SU-DHL-6 (cell line): ENCODE data around the gene LPXN.

Experiments used
- EZH2phosphoT487 ChIP-seq: fragments of 200-600 bp; sonication (generic), shearing (Covaris generic); conservative IDR thresholded peaks from 2 replicates; pipeline ENCODE4 v1.6.1; 2018; ENCODE audit warnings: mild to moderate bottlenecking, antibody characterized with exemption, low read length, moderate library complexity, mixed read lengths
- TF ChIP-seq, protein P1 (sequence below): fragments of 200-600 bp; sonication (generic); IDR thresholded peaks from one replicate; pipeline ENCODE4 v1.5.1; 2017; ENCODE audit warnings: antibody characterized with exemption, mild to moderate bottlenecking, low read length, moderate library complexity; ENCODE audit not compliant: insufficient read depth, poor library complexity, severe bottlenecking

DNA sequence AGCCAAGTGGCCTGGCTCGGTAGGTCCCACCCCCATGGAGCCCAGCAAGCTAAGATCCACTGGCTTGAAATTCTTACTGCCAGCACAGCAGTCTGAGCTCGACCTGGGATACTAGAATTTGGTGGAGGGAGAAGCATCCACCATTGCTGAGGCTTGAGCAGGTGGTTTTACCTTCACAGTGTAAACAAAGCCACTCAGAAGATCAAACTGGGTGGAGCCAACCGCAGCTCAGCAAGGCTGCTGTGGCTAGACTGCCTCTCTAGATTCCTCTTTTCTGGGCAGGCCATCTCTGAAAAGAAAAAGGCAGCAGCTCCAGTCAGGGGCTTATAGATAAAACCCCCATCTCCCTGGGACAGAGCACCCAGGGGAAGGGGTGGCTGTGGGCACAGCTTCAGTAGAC lies 45.4 kb downstream of the LPXN start:
- TF ChIP-seq, protein P1, sequence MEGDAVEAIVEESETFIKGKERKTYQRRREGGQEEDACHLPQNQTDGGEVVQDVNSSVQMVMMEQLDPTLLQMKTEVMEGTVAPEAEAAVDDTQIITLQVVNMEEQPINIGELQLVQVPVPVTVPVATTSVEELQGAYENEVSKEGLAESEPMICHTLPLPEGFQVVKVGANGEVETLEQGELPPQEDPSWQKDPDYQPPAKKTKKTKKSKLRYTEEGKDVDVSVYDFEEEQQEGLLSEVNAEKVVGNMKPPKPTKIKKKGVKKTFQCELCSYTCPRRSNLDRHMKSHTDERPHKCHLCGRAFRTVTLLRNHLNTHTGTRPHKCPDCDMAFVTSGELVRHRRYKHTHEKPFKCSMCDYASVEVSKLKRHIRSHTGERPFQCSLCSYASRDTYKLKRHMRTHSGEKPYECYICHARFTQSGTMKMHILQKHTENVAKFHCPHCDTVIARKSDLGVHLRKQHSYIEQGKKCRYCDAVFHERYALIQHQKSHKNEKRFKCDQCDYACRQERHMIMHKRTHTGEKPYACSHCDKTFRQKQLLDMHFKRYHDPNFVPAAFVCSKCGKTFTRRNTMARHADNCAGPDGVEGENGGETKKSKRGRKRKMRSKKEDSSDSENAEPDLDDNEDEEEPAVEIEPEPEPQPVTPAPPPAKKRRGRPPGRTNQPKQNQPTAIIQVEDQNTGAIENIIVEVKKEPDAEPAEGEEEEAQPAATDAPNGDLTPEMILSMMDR = no peak
- no peak for TF ChIP-seq EZH2phosphoT487
